Glomerular visceral epithelial cell (primary cell): Measurements from ENCODE around the gene CRACDL.
"Not testable (repeated sequence)": the region's sequence is repeated elsewhere in the genome, so short reads cannot be mapped to it uniquely, and the experiment has no call there.

ENCODE experiments used
- DNase-seq: peaks from one replicate; pipeline ENCODE4 v3.0.0-alpha.2; 2016; ENCODE audit errors: extremely low spot score

Gene CRACDL

GRCh38 chr2:98903767-98904485, 32.1 kb downstream of the CRACDL start:
- no peak for DNase-seq

GRCh38 chr2:98903064-98903355, 33.0 kb downstream of the CRACDL start:
- DNase-seq: no peak

- DNase-seq: no peak
Measured at GRCh38 chr2:98902209-98903063, 33.6 kb downstream of the CRACDL start.

GRCh38 chr2:98901702-98902101, 34.3 kb downstream of the CRACDL start:
- no peak for DNase-seq

GRCh38 chr2:98901291-98901690, 34.7 kb downstream of the CRACDL start:
- no peak for DNase-seq

- DNase-seq: no peak
Measured at GRCh38 chr2:98900721-98901120, 35.3 kb downstream of the CRACDL start.

- not testable (repeated sequence) for DNase-seq
Measured at GRCh38 chr2:98899703-98900078, 36.3 kb downstream of the CRACDL start.

- no peak for DNase-seq
Measured at GRCh38 chr2:98899041-98899702, 36.9 kb downstream of the CRACDL start.

GRCh38 chr2:98898423-98898841, 37.6 kb downstream of the CRACDL start:
- no peak for DNase-seq

- DNase-seq: no peak
Measured at GRCh38 chr2:98897746-98898145, 38.3 kb downstream of the CRACDL start.

GRCh38 chr2:98896944-98897343, 39.1 kb downstream of the CRACDL start:
- DNase-seq: no peak

GRCh38 chr2:98896416-98896815, 39.6 kb downstream of the CRACDL start:
- DNase-seq: no peak

GRCh38 chr2:98895901-98896300, 40.1 kb downstream of the CRACDL start:
- no peak for DNase-seq

GRCh38 chr2:98895221-98895620, 40.8 kb downstream of the CRACDL start:
- DNase-seq: no peak

GRCh38 chr2:98894331-98895000, 41.6 kb downstream of the CRACDL start:
- no peak for DNase-seq

GRCh38 chr2:98893911-98894321, 42.1 kb downstream of the CRACDL start:
- no peak for DNase-seq

- DNase-seq: no peak
Measured at GRCh38 chr2:98892871-98893270, 43.2 kb downstream of the CRACDL start.

GRCh38 chr2:98891591-98891990, 44.4 kb downstream of the CRACDL start:
- DNase-seq: no peak

GRCh38 chr2:98886066-98886554, 49.9 kb downstream of the CRACDL start:
- peak; percentile 6 for DNase-seq

- no peak for DNase-seq
Measured at GRCh38 chr2:98884658-98885057, 51.4 kb downstream of the CRACDL start.

GRCh38 chr2:98883780-98884211, 52.2 kb downstream of the CRACDL start:
- no peak for DNase-seq
